Fibroblast of lung (primary cell): ENCODE results near the gene CNTNAP5. TPM values are rescaled to one million over a fixed set of nuclear protein-coding genes. Genes with fewer than 3 reads are reported as not detected.

ENCODE experiments used
- DNase-seq, 2 donors: peaks; one replicate each; pipeline versions ENCODE4 v3.0.0 to v3.0.0-alpha.2; 2010; ENCODE audit warnings: low read depth in 2 of 2
- H2AFZ ChIP-seq: 2 replicates; pipeline ENCODE4 v1.5.1; 2012; ENCODE audit warnings: low read length, control low read depth, inconsistent platforms
- H3K27ac ChIP-seq: 2 replicates; pipeline ENCODE4 v1.5.1; 2011; ENCODE audit warnings: low read length, control low read depth; ENCODE audit not compliant: insufficient read depth
- H3K27me3 ChIP-seq: 2 replicates; pipeline ENCODE4 v1.5.1; 2011; ENCODE audit warnings: mild to moderate bottlenecking, low read length; ENCODE audit not compliant: control insufficient read depth, insufficient read depth
- H3K36me3 ChIP-seq: 2 replicates; pipeline ENCODE4 v1.5.1; 2011; ENCODE audit warnings: low read length; ENCODE audit not compliant: control insufficient read depth, insufficient read depth
- H3K4me1 ChIP-seq: 2 replicates; pipeline ENCODE4 v1.5.1; 2011; ENCODE audit warnings: low read length; ENCODE audit not compliant: control insufficient read depth, insufficient read depth; ENCODE audit errors: extremely low read depth
- H3K4me2 ChIP-seq: 2 replicates; pipeline ENCODE4 v1.5.1; 2011; ENCODE audit warnings: low read length, control low read depth; ENCODE audit not compliant: insufficient read depth; ENCODE audit errors: extremely low read depth
- H3K4me3 ChIP-seq, 4 experiments: fragments of 200-600 bp in 1 of 4; sonication (generic) in 1 of 4; replicated peaks in 1 of 4; 2 replicates each; pipeline ENCODE4 v1.5.1; 2011 to 2016; ENCODE audit warnings: low read length in 4 of 4, low read depth in 3 of 4, mild to moderate bottlenecking in 3 of 4, control low read depth in 2 of 4, inconsistent platforms in 1 of 4, mixed read lengths in 1 of 4; ENCODE audit not compliant: insufficient read depth in 1 of 4; ENCODE audit errors: control extremely low read depth in 1 of 4
- H3K79me2 ChIP-seq: 2 replicates; pipeline ENCODE4 v1.5.1; 2012; ENCODE audit warnings: mild to moderate bottlenecking, low read length, inconsistent platforms; ENCODE audit not compliant: control insufficient read depth, insufficient read depth
- H3K9ac ChIP-seq: 2 replicates; pipeline ENCODE4 v1.5.1; 2011; ENCODE audit warnings: mild to moderate bottlenecking, low read length, control low read depth; ENCODE audit not compliant: insufficient read depth
- H3K9me3 ChIP-seq: 2 replicates; pipeline ENCODE4 v1.5.1; 2012; ENCODE audit warnings: low read depth, low read length; ENCODE audit not compliant: control insufficient read depth, insufficient read depth
- H4K20me1 ChIP-seq: 2 replicates; pipeline ENCODE4 v1.5.1; 2011; ENCODE audit warnings: low read length; ENCODE audit not compliant: control insufficient read depth, insufficient read depth; ENCODE audit errors: extremely low read depth
- EZH2 ChIP-seq: IDR thresholded peaks from 2 replicates; pipeline ENCODE4 v1.5.1; 2012; ENCODE audit warnings: low read length, control low read depth, mild to moderate bottlenecking; ENCODE audit errors: missing control alignments
- polyA plus RNA-seq, 2 donors: library from polyadenylated mRNA; depleted of rRNA in 1 of 2; stranded (reverse) in 1 of 2; unstranded in 1 of 2; fragments of >200 nt; gene quantifications; 2 replicates each; pipeline ENCODE4 v1.2.1, GENCODE V29; 2011 to 2012; ENCODE audit warnings: missing spikeins in 1 of 2
- total RNA-seq: library from RNA; depleted of rRNA; stranded (reverse); fragments of >200 nt; gene quantifications from 2 replicates; pipeline ENCODE4 v1.2.1, GENCODE V29; 2014
- TF ChIP-seq, protein P1 (sequence below), 2 donors: IDR thresholded peaks in 1 of 2; conservative IDR thresholded peaks in 1 of 2; 1 replicate in 1 of 2; 2 replicates in 1 of 2; pipeline ENCODE4 v1.5.1; 2011 to 2012; ENCODE audit warnings: low read length in 2 of 2, control low read depth in 1 of 2, inconsistent platforms in 1 of 2, low read depth in 1 of 2, mild to moderate bottlenecking in 1 of 2

CNTNAP5 gene
- total and polyA plus RNA-seq, 2 donors (not counting 1 experiment from before 2014, with no cell fraction given) = not detected

DNA sequence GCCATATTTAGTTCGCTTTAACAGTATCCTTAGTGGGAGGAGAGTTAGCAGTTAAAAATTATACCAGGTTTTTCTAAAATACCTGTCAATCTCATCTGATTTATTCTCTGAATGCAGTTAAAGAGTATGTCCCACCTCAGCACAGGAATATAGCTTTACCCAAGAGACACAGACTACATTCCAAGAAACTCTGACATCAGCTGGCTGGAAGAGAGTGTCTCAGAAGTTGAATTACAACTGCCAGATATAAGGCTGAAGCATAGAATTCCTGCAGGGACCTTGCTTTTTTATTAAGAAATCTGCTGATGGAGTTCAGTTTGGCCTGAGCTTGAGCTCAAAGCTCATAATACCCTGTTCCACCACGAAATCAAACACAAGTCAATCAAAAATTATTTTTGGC lies 25.4 kb upstream of the CNTNAP5 start:
- H3K9me3 ChIP-seq = no peaks in the 10 kb centered on the region

DNA sequence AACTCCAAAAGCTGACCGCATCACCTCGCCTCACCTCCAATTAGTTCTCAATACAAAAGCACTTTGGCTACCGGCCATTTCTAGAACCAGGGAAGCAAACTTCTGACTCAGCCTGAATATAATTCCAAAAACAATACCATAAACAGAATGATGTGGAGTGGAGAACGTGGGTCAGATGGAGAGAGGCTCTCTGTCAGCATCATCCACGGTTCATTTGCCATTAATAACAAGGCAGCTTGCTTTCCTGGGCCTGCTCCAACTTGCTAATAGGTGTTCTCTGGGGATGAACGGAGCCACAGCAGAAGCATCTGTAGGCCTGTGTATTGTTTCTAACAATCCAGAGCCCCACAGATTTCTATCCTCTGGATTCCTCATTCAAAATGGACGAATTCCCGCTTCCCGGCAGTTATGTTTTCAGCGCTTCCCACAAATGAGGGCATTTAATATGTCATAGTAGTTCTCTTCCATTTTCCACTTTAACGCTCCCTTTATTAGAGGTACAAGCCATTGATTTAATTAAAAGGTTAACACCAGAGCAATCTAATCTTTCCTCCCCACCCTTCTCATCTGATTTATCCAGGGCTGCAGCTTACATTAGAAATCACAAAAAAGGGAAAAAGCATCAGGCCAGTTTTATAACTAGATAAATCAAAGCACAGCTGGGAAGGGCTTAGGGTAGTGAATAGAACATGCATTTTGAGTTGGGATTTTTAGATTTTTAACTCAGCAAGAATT lies 23.2 kb upstream of the CNTNAP5 start:
- H3K4me3 ChIP-seq = no peak overlapping the region
- H3K9me3 ChIP-seq = no peaks in the 10 kb centered on the region
- H3K9ac ChIP-seq = no peak overlapping the region

More for the DNA sequence above, 25.4 kb upstream of the CNTNAP5 start:
- Histone ChIP-seq H3K79me2 (no peaks in the 10 kb centered on the region), H2AFZ (no peak overlapping the region), H3K9ac (no peak overlapping the region), H4K20me1 (no peaks in the 10 kb centered on the region), H3K4me3 (no peak overlapping the region), H3K4me1 (no peaks in the 10 kb centered on the region), H3K27ac (no peak overlapping the region), H3K36me3 (no peaks in the 10 kb centered on the region), H3K4me2 (no peak overlapping the region), H3K27me3 (no peaks in the 10 kb centered on the region)
- DNase-seq = no peak
- TF ChIP-seq EZH2 = no peak
- TF ChIP-seq, protein P1, sequence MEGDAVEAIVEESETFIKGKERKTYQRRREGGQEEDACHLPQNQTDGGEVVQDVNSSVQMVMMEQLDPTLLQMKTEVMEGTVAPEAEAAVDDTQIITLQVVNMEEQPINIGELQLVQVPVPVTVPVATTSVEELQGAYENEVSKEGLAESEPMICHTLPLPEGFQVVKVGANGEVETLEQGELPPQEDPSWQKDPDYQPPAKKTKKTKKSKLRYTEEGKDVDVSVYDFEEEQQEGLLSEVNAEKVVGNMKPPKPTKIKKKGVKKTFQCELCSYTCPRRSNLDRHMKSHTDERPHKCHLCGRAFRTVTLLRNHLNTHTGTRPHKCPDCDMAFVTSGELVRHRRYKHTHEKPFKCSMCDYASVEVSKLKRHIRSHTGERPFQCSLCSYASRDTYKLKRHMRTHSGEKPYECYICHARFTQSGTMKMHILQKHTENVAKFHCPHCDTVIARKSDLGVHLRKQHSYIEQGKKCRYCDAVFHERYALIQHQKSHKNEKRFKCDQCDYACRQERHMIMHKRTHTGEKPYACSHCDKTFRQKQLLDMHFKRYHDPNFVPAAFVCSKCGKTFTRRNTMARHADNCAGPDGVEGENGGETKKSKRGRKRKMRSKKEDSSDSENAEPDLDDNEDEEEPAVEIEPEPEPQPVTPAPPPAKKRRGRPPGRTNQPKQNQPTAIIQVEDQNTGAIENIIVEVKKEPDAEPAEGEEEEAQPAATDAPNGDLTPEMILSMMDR (conservative IDR thresholded peaks at IDR 0.05 in 1 of 2, IDR thresholded peaks at IDR 0.05 in 1 of 2; ENCODE audit: low read depth in 1 of 2, low read length in 2 of 2) = no peak

DNA sequence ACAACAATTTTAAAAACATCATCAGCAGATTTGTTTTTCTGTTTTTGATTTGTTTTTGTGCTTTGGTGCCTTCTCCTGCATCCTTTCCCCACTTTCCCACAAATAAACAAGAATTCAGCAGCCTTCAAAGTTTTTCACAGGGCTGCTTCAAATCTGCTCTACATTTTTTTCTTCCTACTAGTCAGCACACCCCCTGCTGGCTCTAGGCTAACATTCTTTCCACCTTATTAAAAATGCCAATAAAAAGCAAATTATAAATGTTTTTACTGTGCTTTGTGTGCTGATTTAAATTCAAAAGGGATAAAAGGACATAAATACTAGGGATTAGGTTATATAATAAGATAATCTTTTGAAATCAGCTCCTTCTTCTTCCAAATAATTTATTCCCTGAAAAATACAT lies 6.2 kb upstream of the CNTNAP5 start:
- no peaks in the 10 kb centered on the region for H3K79me2 ChIP-seq
- no peak overlapping the region for H3K4me3 ChIP-seq
- DNase-seq = no peak
- no peaks in the 10 kb centered on the region for H3K36me3 ChIP-seq
- H2AFZ ChIP-seq = no peak overlapping the region
- H3K9ac ChIP-seq = no peak overlapping the region
- no peaks in the 10 kb centered on the region for H3K9me3 ChIP-seq
- no peak overlapping the region for H3K27ac ChIP-seq
- no peak overlapping the region for H3K4me2 ChIP-seq
- TF ChIP-seq, protein P1 (conservative IDR thresholded peaks at IDR 0.05 in 1 of 2, IDR thresholded peaks at IDR 0.05 in 1 of 2; ENCODE audit: low read depth in 1 of 2, low read length in 2 of 2) = no peak
- TF ChIP-seq EZH2 = no peak
- H4K20me1 ChIP-seq = no peaks in the 10 kb centered on the region
- H3K27me3 ChIP-seq = no peaks in the 10 kb centered on the region
- H3K4me1 ChIP-seq = no peaks in the 10 kb centered on the region

More for the DNA sequence above, 23.2 kb upstream of the CNTNAP5 start:
- no peak for DNase-seq
- no peak overlapping the region for H3K27ac ChIP-seq
- H3K4me2 ChIP-seq = no peak overlapping the region
- H2AFZ ChIP-seq = no peak overlapping the region
- no peaks in the 10 kb centered on the region for H3K27me3 ChIP-seq
- H3K4me1 ChIP-seq = no peaks in the 10 kb centered on the region
- no peaks in the 10 kb centered on the region for H3K79me2 ChIP-seq
- no peaks in the 10 kb centered on the region for H4K20me1 ChIP-seq
- TF ChIP-seq, protein P1 (conservative IDR thresholded peaks at IDR 0.05 in 1 of 2, IDR thresholded peaks at IDR 0.05 in 1 of 2; ENCODE audit: low read depth in 1 of 2, low read length in 2 of 2) = no peak
- no peak for TF ChIP-seq EZH2
- H3K36me3 ChIP-seq = no peaks in the 10 kb centered on the region
